ENCODE data around the gene ANGEL2. TPM values are rescaled to one million over a fixed set of nuclear protein-coding genes. Genes with fewer than 3 reads are reported as not detected.

The ANGEL2 gene
- total and polyA plus RNA-seq, 2 of the 13 experiments (the other 11 are each of a cell fraction or from before 2014, with no cell fraction given), result 12.3 to 25.4 TPM

DNA sequence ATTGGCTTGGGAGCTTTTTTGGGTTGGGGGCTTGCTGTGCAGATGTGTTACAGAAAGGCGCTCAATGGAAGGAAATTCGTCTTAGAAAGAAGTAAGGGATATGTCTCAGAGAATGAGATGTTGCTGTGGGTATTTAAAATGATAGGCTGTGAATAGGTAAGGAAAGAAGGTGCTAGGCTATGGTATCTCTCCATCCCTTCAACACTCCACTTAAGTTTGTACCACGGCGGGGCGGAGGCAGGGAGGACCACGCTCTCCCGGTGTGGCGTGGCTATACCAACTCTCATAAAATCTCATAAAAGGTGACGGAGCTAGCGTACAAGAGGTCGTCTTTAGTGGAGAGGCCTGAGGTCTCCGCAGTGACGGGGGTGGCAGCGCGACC is 35.1 kb upstream of the ANGEL2 start (continued):
- TF ChIP-seq, protein P1, sequence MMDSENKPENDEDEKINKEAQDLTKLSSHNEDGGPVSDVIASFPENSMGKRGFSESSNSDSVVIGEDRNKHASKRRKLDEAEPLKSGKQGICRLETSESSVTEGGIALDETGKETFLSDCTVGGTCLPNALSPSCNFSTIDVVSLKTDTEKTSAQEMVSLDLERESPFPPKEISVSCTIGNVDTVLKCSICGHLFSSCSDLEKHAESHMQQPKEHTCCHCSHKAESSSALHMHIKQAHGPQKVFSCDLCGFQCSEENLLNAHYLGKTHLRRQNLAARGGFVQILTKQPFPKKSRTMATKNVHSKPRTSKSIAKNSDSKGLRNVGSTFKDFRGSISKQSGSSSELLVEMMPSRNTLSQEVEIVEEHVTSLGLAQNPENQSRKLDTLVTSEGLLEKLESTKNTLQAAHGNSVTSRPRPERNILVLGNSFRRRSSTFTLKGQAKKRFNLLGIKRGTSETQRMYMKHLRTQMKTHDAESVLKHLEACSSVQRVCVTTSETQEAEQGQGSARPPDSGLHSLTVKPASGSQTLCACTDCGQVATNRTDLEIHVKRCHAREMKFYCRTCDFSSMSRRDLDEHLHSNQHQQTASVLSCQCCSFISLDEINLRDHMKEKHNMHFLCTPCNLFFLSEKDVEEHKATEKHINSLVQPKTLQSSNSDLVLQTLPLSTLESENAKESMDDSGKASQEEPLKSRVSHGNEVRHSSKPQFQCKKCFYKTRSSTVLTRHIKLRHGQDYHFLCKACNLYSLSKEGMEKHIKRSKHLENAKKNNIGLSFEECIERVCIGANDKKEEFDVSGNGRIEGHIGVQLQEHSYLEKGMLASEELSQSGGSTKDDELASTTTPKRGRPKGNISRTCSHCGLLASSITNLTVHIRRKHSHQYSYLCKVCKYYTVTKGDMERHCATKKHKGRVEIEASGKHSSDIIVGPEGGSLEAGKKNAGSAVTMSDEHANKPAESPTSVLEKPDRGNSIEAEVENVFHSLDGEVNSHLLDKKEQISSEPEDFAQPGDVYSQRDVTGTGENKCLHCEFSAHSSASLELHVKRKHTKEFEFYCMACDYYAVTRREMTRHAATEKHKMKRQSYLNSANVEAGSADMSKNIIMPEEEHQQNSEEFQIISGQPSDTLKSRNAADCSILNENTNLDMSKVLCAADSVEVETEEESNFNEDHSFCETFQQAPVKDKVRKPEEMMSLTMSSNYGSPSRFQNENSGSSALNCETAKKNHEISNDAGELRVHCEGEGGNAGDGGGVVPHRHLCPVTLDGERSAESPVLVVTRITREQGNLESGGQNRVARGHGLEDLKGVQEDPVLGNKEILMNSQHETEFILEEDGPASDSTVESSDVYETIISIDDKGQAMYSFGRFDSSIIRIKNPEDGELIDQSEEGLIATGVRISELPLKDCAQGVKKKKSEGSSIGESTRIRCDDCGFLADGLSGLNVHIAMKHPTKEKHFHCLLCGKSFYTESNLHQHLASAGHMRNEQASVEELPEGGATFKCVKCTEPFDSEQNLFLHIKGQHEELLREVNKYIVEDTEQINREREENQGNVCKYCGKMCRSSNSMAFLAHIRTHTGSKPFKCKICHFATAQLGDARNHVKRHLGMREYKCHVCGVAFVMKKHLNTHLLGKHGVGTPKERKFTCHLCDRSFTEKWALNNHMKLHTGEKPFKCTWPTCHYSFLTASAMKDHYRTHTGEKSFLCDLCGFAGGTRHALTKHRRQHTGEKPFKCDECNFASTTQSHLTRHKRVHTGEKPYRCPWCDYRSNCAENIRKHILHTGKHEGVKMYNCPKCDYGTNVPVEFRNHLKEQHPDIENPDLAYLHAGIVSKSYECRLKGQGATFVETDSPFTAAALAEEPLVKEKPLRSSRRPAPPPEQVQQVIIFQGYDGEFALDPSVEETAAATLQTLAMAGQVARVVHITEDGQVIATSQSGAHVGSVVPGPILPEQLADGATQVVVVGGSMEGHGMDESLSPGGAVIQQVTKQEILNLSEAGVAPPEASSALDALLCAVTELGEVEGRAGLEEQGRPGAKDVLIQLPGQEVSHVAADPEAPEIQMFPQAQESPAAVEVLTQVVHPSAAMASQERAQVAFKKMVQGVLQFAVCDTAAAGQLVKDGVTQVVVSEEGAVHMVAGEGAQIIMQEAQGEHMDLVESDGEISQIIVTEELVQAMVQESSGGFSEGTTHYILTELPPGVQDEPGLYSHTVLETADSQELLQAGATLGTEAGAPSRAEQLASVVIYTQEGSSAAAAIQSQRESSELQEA (CRISPR knock-in tag; IDR thresholded peaks at IDR 0.05; ENCODE audit: not compliant biosample characterization), result no peak
- TF ChIP-seq ZNF607 (CRISPR knock-in tag; IDR thresholded peaks at IDR 0.05; ENCODE audit: borderline replicate concordance), result 0 out of 2 replicates have a peak, but pooled peaks have one; percentile 32
- 0 out of 2 replicates have a peak, but pooled peaks have one; percentile 13 for TF ChIP-seq ZNF879 (CRISPR knock-in tag; IDR thresholded peaks at IDR 0.05)
- TF ChIP-seq PITX1 (CRISPR knock-in tag; IDR thresholded peaks at IDR 0.05), result 0 out of 2 replicates have a peak, but pooled peaks have one; percentile 1
- TF ChIP-seq NCOA2 (CRISPR knock-in tag; IDR thresholded peaks at IDR 0.05), result no peak
- TF ChIP-seq, protein P2, sequence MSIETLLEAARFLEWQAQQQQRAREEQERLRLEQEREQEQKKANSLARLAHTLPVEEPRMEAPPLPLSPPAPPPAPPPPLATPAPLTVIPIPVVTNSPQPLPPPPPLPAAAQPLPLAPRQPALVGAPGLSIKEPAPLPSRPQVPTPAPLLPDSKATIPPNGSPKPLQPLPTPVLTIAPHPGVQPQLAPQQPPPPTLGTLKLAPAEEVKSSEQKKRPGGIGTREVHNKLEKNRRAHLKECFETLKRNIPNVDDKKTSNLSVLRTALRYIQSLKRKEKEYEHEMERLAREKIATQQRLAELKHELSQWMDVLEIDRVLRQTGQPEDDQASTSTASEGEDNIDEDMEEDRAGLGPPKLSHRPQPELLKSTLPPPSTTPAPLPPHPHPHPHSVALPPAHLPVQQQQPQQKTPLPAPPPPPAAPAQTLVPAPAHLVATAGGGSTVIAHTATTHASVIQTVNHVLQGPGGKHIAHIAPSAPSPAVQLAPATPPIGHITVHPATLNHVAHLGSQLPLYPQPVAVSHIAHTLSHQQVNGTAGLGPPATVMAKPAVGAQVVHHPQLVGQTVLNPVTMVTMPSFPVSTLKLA (IDR thresholded peaks at IDR 0.05), result no peak
- TF ChIP-seq ZNF570 (CRISPR knock-in tag; IDR thresholded peaks at IDR 0.05; ENCODE audit: borderline replicate concordance), result no peak
- no peak for TF ChIP-seq FOXA1 (IDR thresholded peaks at IDR 0.05)
- no peak for TF ChIP-seq FOXA1 (CRISPR knock-in tag; IDR thresholded peaks at IDR 0.05)
- TF ChIP-seq TCF7 (IDR thresholded peaks at IDR 0.05; ENCODE audit: low read depth), result no peak
- peak; percentile 61; the same call in 1 of the 2 replicates for TF ChIP-seq RNF2 (conservative IDR thresholded peaks at IDR 0.05; ENCODE audit: low read depth)
- 0 out of 2 replicates have a peak, but pooled peaks have one; percentile 58 for TF ChIP-seq BRD4 (CRISPR knock-in tag; IDR thresholded peaks at IDR 0.05)
- no peak; the same call in 1 of the 2 replicates for TF ChIP-seq ZNF205 (CRISPR knock-in tag; IDR thresholded peaks at IDR 0.05)
- no peak for TF ChIP-seq WIZ (CRISPR knock-in tag; IDR thresholded peaks at IDR 0.05)

All from HepG2 (cell line).